Ammon's horn (tissue), 1 donor: Measurements from ENCODE around the gene DLGAP4.
"Not testable (repeated sequence)": the region's sequence is repeated elsewhere in the genome, so short reads cannot be mapped to it uniquely, and the experiment has no call there.

Experiments used
- DNase-seq: peaks from one replicate; pipeline ENCODE4 v3.0.0-alpha.2; 2016; ENCODE audit warnings: low spot score

The DLGAP4 gene

DNA sequence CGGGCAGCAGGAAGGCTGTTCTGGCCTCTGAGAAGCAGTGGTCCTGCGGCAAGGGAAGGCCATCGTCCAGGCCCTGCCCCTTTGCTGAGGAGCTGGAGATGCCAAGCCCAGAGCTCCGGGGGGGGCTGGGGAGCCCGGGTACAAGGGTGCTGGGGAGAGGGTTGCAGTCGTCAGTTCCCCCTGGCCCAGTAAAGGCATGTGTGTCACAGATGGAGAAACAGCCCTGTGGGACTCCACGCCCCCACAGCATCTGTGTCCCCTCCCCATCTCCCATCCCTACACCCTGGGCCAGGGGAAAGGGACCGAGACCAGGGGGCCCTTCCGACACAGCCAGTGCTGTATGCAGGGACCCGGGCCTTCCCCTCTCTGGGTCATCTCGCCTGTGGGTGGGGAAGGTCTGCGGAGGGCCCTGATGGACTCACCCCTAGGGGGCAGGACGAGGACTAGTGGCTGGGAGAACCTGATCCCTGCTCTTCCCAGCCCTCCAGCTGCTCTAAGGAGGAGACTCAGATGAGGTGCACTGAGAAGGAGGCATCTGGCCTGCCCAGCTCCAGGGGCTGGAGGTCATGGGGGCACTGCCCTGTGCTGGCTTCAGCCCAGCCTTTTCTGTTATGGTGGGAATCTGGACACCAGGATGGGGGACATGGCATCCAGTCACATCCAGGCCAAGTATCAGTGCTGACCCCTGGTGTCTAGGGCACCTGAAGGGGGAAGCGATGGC lies 235.8 kb downstream of the DLGAP4 start:
- no peak for DNase-seq

DNA sequence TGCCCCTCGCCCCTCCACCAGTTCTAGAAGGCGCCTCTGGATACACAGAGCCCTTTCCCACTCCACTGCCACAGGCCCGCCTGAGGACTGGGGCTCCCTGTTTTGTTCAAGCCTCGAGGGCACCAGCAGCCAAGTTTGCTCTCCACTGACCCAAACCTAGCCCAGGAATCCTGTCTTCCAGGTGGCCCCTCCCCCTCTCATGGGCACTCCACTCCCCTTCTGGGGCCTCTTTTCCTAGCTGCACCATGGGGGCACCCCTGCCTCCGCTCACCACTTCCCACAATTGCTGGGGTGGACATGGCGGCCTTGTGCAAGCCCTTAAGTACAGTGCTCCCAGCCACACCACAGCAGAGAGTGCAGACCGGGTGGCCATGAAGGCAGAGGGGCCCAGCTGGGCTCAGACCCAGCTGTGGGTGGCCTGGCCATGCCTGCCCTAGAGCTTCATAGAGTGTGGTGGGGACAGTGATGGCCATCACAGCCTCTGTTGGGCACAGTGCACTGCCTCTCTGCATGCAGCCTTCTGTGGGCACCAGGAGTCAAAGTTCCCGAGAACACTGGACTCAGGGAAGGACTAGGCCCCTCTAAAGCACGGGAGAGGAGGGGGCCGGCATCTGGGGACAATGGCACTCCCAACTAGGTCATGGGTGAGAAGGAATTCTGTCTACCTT lies 236.5 kb downstream of the DLGAP4 start:
- DNase-seq = no peak

DNA sequence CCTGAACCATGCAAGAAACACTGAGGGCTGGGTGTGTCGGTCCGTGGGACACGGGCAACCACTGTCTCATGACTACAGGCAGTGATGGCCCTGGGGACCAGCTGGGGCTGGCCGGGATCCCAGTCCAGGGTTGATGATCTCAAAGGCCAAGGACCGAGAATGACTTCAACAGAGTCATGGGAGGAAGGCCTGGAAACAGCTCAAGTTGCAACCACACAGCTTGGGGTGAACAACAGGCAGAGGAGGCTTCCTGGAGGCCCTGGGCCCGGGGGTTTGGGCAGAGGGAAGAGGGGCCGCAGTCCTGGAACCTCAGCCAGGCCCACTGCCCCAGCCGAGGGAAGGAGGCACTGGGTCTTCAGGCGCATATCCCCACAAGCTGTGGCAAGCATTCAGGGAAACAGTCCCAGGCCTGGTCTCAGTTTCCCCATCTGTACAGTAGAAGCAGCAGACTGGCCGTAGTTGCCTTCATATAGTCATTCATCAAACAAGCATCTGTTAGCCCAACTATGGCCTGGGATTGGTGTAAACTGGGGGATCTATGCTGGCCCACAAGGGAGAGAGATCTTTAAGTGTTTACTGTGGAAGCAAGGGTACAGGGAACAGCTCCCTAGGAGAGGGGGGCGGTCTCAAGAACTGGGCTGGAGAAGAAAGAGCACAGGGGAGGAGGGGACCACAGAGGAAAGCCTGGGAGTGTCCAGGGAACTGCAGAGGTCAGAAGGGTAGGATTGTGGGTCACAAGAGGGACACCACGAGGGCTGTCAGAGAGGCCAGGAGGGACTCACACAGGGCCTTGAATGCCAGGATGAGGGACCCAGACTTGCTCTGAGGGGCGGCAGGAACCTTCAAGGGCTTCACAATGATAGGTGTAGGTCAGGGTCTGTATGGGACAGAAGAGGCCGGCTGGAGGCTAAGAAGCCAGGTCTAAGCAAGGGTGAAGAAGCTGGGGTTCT lies 237.3 kb downstream of the DLGAP4 start:
- no peak for DNase-seq

DNA sequence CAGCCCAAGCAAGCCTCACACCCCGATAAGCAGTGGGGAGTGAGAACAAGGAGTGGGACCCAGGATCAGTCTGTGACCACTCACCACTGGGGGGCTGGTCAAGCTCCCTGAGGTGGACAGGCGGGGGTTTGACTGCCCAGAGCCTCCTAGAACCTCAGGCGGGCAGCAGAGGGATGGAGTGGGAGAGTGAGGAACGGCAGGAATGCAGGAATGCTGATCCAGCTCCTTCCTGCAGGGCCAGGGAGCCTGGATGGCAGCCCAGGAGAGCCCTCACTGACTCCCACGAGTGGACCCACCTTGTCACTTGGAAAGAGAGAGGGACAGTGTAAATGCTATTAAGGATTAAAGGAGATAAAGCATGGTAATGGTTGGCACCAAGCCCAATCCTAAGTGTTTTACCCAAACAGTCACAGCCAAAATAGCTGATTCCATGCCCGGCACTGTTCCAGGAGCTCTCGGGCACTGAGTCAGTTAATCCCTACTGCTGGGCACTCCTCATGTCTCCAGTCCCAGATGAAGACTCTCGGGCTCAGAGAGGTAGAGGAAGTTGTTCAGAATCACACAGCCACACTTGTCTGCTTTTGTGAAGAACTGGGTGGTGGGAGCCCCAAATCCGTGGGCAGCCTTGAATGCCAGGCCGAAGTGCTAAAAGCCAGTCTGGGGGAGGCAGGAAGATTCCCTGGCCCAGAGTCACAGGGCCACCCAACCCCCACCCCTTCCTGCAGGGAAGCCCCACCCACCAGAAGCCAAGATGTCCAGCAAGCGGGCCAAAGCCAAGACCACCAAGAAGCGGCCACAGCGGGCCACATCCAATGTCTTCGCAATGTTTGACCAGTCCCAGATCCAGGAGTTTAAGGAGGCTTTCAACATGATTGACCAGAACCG lies 238.2 kb downstream of the DLGAP4 start:
- no peak for DNase-seq

DNA sequence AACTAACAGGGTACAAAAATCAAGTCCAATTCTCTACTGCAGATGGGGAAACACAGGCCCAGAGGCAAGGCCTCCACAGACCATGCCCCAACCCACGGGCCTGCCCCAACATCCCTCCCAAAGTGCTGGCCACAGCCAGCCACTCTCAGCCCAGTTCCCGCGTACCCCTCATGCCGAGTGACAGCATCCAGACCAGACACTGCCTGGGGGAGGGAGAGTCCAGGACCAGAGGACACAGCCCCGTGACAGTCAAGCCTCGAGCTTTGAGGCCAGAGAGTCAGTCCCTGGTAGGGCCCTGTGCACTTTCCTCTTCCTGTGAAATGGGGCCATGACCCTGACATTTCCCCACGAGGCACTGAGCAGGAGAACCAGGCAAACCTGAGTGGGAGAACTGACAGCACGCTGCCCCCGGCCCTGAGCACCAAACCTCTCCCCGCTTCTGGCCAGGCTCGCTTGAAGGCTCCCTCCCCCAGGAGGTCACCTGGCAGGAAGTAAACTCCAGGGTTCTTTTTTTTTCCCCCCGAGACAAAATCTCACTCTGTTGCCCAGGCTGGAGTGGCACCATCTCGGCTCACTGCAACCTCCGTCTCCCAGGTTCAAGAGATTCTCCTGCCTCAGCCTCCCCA lies 240.1 kb downstream of the DLGAP4 start:
- DNase-seq = no peak

DNA sequence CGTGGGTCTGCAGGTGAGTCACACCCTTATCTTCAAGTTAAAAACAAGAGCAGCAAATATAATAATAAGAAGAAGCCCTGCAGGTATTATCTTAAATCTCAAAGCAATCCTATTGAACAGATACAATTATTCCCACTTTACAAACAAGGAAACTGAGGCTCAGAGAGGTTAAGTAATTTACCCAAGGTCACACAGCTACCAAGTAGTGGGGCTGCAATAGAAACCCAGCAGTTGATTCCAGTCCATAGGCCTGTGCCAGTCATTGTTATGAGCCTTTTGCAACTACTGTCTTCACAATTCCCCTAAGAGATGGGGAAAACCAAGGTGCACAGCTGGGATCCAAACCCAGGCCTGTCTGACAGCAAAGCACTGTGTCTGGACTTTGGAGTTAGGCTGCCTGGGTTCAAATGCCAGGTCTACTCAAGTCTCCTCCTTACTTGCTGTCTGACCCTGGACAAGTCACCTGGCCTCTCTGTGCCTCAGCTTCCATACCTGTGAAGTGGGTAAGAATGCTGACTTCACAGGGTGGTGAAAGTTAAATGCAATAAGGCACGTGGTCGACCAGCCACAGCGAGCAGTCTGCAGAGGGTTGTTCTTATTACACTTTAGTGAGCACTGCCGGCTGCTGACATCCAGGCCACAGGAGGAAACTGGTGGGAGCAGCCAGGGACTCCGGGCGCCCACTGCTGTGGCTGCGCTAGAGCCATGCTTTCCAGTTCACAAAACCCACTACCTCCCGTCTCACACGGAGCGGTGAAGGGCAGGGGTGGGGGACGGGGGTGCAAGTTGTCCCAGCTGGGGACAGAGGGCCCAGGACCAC lies 241.3 kb downstream of the DLGAP4 start:
- DNase-seq = no peak

DNA sequence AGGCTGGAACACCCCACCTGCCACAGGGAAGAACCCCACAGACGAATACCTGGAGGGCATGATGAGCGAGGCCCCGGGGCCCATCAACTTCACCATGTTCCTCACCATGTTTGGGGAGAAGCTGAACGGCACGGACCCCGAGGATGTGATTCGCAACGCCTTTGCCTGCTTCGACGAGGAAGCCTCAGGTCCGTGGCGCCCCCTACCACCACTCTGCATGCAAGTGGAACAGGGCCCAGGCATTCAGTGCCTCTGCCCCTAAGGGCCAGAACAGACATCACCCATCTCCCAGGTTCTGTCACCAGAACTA lies 241.8 kb downstream of the DLGAP4 start:
- no peak for DNase-seq

DNA sequence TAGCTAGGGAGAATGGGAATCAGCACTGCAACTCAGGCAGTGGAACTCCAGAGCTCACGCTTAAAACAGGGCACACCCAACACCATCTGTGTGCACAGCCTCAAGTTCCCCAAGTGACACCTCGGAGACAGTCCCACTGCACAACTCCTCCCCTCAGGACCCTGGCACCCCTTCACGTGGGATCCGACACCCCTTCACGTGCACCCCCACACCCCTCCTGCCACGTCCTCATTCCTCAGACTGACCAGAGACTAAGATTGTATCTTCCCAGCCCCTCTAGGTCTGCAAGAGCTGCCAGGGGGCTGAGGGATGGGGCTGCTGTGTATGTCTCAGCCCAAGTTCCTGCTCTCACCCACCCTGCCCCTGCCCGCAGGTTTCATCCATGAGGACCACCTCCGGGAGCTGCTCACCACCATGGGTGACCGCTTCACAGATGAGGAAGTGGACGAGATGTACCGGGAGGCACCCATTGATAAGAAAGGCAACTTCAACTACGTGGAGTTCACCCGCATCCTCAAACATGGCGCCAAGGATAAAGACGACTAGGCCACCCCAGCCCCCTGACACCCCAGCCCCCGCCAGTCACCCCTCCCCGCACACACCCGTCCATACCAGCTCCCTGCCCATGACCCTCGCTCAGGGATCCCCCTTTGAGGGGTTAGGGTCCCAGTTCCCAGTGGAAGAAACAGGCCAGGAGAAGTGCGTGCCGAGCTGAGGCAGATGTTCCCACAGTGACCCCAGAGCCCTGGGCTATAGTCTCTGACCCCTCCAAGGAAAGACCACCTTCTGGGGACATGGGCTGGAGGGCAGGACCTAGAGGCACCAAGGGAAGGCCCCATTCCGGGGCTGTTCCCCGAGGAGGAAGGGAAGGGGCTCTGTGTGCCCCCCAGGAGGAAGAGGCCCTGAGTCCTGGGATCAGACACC lies 242.8 kb downstream of the DLGAP4 start:
- no peak for DNase-seq

DNA sequence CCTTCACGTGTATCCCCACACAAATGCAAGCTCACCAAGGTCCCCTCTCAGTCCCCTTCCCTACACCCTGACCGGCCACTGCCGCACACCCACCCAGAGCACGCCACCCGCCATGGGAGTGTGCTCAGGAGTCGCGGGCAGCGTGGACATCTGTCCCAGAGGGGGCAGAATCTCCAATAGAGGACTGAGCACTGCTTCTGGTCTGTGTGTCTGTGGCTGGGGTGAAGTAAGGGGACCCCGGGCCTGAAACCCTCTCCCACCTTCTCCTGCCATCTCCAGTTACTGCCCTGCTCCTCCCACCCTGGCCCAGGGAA lies 243.4 kb downstream of the DLGAP4 start:
- no peak for DNase-seq

DNA sequence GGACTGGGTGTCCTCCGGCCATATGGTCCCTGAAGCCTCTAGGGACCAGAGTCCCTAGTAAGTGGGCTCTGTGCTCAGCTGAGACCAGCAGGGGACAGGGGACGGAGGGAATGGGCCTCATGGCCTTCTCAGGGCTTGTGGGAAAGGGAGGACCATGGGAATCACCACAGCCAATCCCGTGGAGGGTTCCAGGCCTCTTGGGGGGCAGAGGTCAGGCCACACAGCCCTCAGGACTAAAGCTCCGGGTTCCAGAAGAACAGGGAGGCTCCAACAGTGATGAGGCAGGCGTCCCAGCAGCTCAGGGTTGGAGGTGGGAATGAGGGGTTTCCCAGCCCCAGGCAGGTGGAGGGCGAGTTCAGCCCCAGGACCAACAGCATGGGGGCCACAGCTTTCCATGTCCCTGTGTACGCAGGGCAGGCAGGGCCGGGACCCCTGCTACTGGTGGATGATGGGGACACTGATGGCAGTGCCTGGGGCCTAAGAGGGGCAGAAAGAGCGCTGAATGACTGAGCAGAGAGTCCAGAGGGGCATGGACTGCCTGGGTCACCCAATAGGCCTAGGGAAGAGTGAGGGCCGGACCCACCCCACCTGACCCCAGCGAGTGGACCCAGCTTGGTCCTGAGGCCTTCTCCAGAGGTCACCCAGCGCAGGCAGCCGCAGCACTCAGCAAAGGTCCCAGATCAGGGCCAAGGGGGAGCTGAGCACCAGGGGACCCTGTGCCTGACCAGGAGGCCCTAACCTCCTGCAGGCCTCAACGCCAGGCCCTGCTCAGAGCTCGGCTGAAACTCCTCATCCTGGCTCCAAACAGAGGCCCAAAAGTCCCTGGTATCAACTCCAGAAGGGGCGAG lies 244.0 kb downstream of the DLGAP4 start:
- DNase-seq = no peak

DNA sequence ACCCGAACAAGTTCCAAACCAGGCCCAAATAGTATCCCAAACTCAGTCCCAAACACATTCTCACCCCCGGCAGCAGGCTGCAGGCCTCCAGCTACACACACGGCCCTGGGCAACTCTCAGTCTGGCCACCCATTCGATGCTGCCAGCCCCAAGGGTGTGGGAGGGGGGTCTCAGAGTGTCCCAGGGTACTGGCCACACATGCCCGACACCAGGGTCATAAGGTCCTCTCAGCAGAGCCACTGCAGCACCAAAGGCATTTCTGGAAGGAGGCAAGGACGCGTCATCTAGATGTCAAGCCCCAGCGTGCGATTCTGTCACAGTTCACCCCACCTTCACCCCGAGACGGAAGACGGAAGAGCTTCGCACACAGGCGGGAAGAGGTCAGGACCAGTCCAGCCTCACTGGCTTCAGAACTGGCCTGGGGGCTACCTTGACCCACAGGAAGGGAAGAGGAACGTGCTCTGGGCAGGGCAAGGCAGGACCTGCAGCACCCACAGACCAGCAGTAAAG lies 244.7 kb downstream of the DLGAP4 start:
- no peak for DNase-seq

DNA sequence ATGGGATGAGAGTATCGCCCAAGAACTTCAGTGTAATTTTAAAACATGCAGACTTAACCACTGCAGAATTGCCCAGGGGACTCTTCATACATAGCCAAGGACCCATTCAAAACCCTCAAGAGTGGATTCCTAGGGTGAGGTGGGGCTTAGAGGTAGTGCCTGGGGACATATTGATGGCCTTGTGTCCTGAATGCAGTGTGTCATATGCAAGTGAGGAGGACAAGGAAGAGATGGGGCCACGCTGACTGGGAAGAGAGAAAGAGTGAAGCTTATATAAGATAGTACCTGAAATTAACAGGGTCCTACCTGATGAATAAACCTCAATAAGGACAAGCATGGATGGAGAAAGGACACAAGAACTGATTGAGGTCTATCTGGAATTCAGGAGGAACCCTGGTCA lies 249.1 kb downstream of the DLGAP4 start:
- no peak for DNase-seq

DNA sequence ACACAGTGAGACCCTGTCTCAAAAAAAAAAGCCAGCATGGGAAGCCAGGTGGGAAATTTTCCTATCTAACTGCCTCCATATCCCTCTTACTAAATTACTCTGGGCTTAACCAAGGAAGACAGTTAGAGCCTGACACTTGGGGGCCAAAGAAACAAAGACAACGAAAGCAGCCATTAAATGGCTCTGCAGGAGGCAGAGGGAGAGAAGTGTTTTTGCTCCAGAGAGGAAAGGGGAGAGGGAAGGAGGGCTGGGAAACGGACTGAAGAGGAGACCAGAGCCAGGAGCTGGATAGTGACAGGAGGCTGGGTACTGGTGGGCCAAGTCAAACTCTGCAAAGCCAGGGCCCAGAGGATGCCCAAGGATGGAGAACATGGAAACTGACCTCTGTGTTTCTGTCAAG lies 256.6 kb downstream of the DLGAP4 start:
- DNase-seq = no peak

DNA sequence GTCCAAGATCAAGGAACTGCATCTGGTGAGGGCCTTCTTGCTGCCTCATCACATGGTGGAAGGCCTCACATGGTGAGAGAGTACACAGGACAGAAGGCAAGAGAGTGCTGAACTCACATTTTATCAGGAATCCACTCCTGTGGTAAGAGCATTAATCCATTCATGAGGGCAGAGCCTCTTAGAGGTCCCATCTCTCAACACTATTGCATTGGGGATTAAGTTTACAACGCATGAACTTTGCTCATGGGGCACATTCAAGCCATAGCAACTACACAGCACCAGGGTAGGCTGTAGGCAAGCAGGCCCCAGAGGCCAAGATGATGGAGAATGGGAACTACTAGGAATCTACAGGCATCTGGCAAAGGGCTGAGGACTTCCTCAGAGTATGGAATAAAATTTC lies 257.2 kb downstream of the DLGAP4 start:
- DNase-seq = no peak

DNA sequence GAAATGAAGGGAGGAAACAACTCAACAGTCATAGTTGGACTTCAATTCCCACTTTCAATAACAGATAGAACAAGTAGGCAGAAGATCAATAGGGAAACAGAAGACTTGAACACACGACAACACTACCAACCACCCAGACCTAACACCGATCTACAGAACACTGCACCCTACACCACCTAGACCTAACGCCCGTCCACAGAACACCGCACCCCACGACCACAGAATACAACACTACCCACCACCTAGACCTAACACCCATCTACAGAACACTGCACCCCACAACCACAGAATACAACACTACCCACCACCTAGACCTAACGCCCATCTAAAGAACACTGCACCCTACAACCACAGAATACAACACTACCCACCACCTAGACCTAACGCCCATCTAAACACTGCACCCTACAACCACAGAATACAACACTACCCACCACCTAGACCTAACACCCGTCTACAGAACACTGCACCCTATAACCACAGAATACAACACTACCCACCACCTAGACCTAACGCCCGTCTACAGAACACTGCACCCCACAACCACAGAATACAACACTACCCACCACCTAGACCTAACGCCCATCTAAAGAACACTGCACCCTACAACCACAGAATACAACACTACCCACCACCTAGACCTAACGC lies 258.1 kb downstream of the DLGAP4 start:
- not testable (repeated sequence) for DNase-seq

DNA sequence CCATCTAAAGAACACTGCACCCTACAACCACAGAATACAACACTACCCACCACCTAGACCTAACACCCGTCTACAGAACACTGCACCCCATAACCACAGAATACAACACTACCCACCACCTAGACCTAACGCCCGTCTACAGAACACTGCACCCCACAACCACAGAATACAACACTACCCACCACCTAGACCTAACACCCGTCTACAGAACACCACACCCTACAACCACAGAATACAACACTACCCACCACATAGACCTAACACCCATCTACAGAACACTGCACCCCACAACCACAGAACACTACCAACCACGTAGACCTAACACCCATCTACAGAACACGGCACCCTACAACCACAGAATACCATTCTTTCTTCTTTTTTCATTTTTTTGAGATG lies 258.6 kb downstream of the DLGAP4 start:
- DNase-seq = not testable (repeated sequence)

DNA sequence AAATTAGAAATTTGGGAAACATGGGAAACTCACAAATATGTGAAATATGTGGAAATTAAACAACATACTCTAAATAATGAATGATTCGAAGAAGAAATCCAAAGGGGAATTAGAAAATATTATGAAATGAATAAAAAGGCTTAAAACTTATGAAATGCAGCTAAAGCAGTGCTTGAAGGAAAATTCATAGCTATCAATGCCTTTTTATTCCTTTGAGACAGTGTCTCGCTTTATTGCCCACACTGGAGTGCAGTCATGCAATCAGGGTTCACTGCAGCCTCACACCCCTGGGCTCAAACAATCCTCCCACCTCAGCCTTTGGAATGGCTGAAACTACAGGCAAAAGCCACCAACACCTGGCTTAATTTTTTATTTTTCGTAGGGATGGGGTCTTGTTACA lies 259.4 kb downstream of the DLGAP4 start:
- DNase-seq = no peak

DNA sequence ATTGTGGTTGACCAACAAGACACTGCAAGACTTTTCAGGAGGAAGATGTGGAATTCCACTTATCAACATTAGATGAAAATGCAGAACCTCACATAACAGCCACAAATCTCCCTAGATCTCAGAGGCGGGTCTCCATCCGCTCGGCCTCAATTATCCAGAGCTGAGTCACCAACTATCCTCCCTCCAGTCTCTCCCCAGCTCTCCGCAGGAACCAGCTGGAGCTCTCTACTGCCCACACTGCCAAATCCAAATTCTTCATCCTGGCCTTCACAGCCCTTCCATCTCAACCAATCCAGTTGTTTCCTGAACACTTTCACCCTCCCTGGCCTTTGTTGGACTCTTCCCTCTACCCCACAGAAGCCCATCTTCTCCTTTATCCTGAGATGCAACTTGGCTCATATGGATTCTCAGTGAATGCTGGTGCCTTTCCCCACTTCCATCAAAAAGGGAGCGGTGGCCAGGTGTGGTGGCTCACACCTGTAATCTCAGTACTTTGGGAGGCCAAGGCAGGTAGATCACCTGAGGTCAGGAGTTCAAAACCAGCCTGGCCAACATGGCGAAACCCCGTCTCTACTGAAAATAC lies 263.8 kb downstream of the DLGAP4 start:
- no peak for DNase-seq
